Astrocyte of the cerebellum (primary cell): Measurements from ENCODE around the gene ASPSCR1.
A peak's percentile ranks its signal among the peaks of the same experiment; 100 is the strongest.

Experiments used
- DNase-seq: peaks from one replicate; pipeline ENCODE4 v3.0.0-alpha.2; 2011; ENCODE audit warnings: low read depth
- H3K4me3 ChIP-seq: 2 replicates; pipeline ENCODE4 v1.5.1; 2011; ENCODE audit warnings: mild to moderate bottlenecking, low read depth, low read length, moderate library complexity
- CTCF ChIP-seq: IDR thresholded peaks from 2 replicates; pipeline ENCODE4 v1.5.1; 2012; ENCODE audit warnings: low read length, low read depth, moderate library complexity, mild to moderate bottlenecking; ENCODE audit errors: missing control alignments
- in situ Hi-C: cut with HindIII; loops from 2 replicates; pipeline ENCODE4 v1.10.0; 2017; ENCODE audit warnings: low sequenced_read_pairs

ASPSCR1 gene

GRCh38 chr17:81958633-81959342, 18.6 kb upstream of the ASPSCR1 start:
- H3K4me3 ChIP-seq: no peak overlapping the region
- TF ChIP-seq CTCF: no peak
- in situ Hi-C loops: no loop called here
- DNase-seq: no peak

- in situ Hi-C loops: no loop called here
- TF ChIP-seq CTCF: peak; percentile 42
- H3K4me3 ChIP-seq: peak overlapping the region; percentile 14
- no peak for DNase-seq
Measured at GRCh38 chr17:81959362-81960129, 17.9 kb upstream of the ASPSCR1 start.

GRCh38 chr17:81960130-81960958, 17.1 kb upstream of the ASPSCR1 start:
- DNase-seq: no peak
- in situ Hi-C loops: no loop called here
- peak overlapping the region; percentile 14 for H3K4me3 ChIP-seq
- no peak for TF ChIP-seq CTCF

GRCh38 chr17:81961087-81961511, 16.3 kb upstream of the ASPSCR1 start, which contains the start of gene NOTUM:
Gene NOTUM (minus strand): TSS chr17:81961187. CDS start chr17:81960909, 278 bp downstream.
- no peak for TF ChIP-seq CTCF
- in situ Hi-C loops: no loop called here
- H3K4me3 ChIP-seq: peak within 1 kb of the TSS; percentile 14
- DNase-seq: no peak

GRCh38 chr17:81961521-81962498, 15.6 kb upstream of the ASPSCR1 start:
- no peak for TF ChIP-seq CTCF
- in situ Hi-C loops: no loop called here
- no peak overlapping the region for H3K4me3 ChIP-seq
- DNase-seq: no peak
